Measurements from ENCODE around the gene HTD2.
"Not testable (repeated sequence)": the region's sequence is repeated elsewhere in the genome, so short reads cannot be mapped to it uniquely, and the experiment has no call there.

Gene HTD2

GRCh38 chr3:58305882-58306711 is at the start of gene HTD2, which contains the start of gene RPP14:
HTD2 (plus strand) TSS chr3:58306520; CDS start chr3:58317614, 11,094 bp downstream.
RPP14 (plus strand) TSS chr3:58306245; CDS start chr3:58310330, 4,085 bp downstream.
- peak; percentile 99 for DNase-seq

DNA sequence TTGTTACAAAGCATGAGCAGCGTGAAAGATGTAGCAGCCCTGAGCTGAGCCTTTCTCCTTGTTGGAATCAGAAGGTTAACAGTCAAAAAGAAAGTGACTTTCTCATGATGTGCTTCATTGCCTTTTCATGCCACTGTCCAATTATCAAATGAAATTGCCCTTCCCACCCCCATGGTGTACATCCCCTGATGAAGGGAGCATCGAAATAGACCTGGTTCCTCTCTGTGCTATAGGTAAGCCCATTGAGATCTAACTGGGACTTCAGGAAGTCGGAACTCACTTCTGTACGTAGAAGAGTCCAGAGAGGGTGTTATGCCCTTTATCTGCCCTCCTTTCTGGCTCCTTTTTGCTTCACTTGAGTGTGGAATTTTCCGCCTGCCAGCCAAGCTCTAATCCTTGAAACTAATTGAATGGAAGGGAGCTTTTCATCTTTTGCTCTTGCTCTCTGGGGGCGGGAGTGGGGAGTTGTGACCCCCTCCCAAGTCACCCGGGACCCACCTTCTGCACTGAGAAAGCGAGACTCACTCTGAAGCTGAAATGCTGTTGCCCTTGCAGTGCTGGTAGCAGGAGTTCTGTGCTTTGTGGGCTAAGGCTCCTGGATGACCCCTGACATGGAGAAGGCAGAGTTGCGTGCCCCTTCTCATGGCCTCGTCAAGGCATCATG is 47.8 kb upstream of the HTD2 start:
- no peak for DNase-seq

DNA sequence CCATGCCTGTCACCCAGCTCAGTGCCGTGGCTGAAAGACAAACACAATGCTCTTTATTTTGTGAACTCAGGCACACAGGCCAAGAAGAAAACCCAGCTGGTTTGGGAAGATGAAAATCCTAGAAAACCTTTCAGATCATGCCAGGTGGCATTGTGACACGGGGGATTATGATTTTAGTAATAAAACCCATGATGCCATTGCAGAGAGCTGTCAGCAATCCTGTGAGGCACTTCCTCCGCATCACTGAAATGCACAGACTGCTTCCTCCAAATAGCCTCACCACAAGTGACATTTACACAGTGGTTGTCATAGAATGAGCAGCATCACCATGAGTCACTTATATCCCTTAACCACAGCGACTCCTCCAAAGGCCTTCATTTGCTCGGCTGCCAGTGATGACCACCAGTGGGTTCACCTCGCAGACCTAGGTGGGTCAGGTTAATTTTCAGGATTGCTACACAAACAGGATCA is 46.0 kb upstream of the HTD2 start:
- no peak for DNase-seq

DNA sequence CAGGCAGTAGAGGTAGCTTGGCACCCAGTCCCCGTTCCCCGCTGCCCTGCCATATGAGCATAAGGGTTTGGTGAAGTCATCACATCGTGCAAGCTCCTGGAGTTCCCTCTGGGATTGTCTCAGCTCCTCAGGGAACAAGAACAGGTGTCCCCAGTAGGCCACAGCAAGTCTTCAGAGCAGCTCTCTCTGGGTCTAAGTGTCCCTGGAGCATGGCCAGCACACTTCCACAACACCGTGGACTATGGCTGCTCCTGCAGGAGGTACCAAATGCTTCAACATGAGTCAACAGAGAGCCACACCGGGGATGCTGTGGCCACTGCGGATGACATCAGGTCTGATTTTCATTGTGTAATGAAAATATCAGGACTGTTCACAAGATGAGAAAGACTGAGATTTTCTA is 45.6 kb upstream of the HTD2 start:
- DNase-seq = no peak

DNA sequence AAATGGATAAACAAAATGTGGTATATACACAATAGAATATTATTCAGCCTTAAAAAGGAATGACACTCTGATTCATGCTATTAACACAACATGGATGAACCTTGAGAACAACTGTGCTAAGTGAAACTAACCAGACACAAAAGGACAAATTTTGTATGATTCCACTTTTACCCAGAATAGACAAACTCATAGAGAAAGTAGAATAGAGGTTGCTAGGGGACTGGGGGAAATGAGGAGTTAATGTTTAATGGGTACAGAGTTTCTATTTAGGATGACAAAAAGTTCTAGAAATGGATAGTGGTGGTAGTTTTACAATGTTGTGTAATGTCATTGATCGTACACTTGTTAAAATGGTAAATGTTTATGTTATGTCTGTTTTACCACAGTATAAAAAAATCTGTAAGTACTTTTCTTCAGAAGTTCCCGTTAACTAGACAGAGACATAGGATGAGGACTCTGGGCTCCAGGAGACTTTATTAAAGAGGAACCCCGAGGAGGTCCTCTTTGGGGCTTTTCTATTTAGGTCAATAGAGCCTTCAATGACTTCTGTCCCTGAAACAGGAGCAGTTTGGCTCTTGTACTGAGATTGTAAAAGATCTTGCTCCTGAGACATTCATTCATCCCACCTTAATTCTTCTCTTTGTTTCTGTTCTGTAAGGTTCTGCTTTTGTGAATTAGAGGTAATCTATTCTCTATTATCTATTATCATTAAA is 44.2 kb upstream of the HTD2 start:
- DNase-seq = no peak

GRCh38 chr3:58266577-58266976 is 39.7 kb upstream of the HTD2 start:
- DNase-seq = no peak

DNA sequence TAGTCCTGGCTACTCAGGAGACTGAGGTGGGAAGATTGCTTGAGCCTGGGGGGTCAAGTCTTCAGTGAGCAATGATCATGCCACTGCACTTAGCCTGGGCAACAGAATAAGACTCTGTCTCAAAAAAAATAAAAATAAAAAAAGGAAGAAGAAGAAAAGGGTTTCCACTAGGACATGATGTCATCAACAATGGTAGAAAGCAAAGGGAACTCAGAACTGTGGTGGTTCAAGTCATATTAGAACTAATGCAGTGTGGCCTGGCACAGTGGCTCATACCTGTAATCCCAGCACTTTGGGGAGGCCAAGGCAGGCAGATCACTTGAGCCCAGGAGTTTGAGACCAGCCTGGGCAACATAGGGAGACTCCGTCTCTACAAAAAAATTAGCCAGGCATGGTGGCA is 38.8 kb upstream of the HTD2 start:
- not testable (repeated sequence) for DNase-seq

GRCh38 chr3:58269356-58269755 is 37.0 kb upstream of the HTD2 start:
- no peak for DNase-seq

- DNase-seq = no peak
Observed at GRCh38 chr3:58270485-58270884, 35.8 kb upstream of the HTD2 start.

DNA sequence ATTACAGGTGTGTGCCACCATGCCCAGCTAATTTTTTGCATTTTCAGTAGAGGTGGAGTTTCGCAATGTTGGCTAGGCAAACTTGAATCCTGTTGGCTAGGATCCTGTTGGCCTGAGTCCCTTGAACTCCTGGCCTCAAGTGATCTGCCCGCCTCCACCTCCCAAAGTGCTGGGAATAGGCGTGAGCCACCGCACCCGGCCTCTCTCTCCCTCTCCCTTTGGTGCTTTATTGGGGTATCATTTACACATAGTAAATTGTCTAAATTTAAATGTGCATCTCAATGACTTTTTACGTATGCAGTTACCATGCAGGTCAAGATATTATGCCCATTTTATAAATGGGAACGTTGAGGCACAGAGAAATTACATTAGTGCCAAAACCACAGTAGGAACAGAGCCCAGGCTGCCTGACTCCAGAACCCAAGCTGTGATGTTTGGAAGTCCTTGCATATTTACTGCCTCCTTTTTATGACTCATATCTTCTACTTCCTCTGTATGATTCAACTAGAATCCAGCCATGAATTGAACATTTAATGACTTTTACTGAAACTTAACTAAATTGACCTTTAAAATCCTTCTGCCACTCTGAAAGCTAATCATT is 34.3 kb upstream of the HTD2 start:
- no peak for DNase-seq

DNA sequence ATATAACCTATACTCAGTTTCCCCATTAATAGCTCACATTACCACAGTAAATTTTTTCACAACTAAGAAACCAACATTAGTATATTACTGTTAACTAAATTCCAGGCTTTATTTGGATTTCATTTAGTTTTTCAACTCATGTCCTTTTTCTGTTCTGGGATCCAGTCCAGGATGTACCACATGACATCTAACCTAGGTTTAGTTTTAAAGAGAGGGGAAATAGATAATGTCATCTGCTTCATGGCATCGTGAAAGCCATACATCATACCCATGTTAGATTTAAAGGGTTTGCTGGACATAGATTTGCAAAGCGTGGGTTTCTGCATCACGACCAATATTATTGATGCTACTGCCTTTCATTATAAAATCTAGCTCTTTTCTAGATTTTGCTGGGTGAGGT is 33.4 kb upstream of the HTD2 start:
- no peak for DNase-seq

DNA sequence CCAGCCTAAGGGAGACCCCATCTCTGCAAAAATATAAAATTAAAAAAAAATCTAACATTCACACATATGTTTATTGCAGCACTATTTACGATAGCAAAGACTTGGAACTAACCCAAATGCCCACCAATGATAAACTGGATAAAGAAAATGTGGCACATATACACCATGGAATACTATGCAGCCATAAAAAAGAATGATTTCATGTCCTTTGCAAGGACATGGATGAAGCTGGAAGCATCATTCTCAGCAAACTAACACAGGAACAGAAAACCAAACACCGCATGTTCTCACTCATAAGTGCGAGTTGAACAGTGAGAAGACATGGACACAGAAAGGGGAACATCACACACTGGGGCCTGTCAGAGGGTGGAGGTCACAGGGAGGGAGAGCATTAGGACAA is 33.0 kb upstream of the HTD2 start:
- not testable (repeated sequence) for DNase-seq

DNA sequence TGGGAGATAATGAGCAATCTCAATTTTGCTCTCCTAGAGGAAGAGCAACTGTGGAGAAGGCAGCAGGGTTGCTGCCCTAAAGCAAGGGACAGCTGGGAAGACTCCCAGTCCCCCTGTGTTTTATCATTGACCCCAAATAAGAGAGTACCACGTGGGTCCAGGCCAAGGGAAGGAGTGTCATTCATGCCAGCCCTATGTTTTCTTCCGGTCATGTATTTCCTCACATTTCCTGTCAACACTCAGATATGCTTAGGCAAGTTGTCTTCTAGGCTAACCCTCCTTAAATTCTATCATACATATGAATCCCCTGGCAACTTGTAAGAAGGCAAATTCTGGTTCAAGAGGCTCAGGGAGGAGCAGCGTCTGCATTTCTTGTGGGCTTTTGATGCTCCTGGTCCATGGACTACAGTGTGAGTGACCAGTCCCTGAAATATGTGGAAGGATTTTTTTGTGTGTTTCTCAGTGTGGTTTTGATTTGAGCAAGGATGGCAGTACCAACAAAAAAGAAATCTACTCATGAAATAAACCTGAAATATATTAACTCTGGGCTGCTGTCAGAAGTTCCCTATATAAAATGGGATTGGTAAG is 32.2 kb upstream of the HTD2 start:
- no peak for DNase-seq

GRCh38 chr3:58281069-58281468 is 25.3 kb upstream of the HTD2 start:
- no peak for DNase-seq

GRCh38 chr3:58285334-58285733 is 21.0 kb upstream of the HTD2 start:
- DNase-seq = no peak

GRCh38 chr3:58287354-58287753 is 19.0 kb upstream of the HTD2 start:
- no peak for DNase-seq

GRCh38 chr3:58288011-58288728 is 18.1 kb upstream of the HTD2 start:
- DNase-seq = no peak

DNA sequence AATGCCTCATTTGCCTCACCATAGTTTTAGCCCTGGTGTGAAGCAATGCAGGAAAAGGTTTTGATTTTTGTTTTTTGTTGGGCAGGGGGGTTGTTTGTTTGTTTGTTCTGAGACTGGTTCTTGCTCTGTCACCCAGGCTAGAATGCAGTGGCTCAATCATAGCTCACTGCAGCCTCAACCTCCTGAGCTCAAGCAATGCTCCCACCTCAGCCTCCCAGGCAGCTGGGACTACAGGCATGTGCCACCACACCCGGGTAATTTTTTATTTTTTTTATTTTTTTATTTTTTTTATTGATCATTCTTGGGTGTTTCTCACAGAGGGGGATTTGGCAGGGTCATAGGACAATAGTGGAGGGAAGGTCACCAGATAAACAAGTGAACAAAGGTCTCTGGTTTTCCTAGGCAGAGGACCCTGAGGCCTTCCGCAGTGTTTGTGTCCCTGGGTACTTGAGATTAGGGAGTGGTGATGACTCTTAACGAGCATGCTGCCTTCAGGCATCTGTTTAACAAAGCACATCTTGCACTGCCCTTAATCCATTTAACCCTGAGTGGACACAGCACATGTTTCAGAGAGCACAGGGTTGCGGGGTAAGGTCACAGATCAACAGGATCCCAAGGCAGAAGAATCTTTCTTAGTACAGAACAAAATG is 17.2 kb upstream of the HTD2 start:
- DNase-seq = not testable (repeated sequence)

GRCh38 chr3:58290446-58290845 is 15.9 kb upstream of the HTD2 start:
- not testable (repeated sequence) for DNase-seq

GRCh38 chr3:58291671-58292338 is 14.5 kb upstream of the HTD2 start:
- DNase-seq = no peak

DNA sequence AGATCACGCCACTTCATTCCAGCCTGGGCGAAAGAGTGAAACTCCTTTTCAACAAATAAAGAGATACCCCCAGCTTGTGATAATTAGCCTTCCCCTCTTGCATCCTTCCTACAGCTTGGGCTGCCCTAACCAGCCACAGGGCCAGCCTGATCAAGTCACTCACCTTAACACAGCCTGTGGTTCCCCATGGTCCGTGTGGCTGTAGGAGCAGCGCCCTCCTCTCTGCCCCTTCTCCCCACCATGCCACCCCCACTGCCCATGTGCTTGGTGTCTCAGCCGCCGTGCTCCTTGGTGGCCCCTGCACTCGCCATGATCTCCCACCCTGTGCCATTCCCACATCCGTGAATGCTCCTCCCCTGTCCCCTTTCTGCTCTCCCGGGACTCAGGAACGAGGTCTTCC is 13.5 kb upstream of the HTD2 start:
- DNase-seq = no peak

Measured in activated naive CD4-positive, alpha-beta T cell treated with Interleukin-2 at 50 U/mL for 16 hours (primary cell).